GM21619 (cell line): Measurements from ENCODE around the gene HSD17B13.
"Not testable (repeated sequence)": the region's sequence is repeated elsewhere in the genome, so short reads cannot be mapped to it uniquely, and the experiment has no call there.

Experiments used
- ATAC-seq: cut with Tn5 transposase; IDR thresholded peaks from one replicate; pipeline ENCODE4 v1.9.1; 2021; ENCODE audit not compliant: unreplicated experiment

The HSD17B13 gene

GRCh38 chr4:87322754-87323153 is at the start of gene HSD17B13:
Gene HSD17B13, minus strand, starts transcription at chr4:87322882. Its CDS starts 41 bp downstream, at chr4:87322841.
- ATAC-seq = no peak

- ATAC-seq = no peak
Measured at GRCh38 chr4:87370068-87370467, 47.4 kb upstream of the HSD17B13 start.

- no peak for ATAC-seq
Measured at GRCh38 chr4:87366521-87367162, 44.0 kb upstream of the HSD17B13 start.

GRCh38 chr4:87365348-87365747 is 42.7 kb upstream of the HSD17B13 start:
- ATAC-seq = no peak

GRCh38 chr4:87363552-87363951 is 40.9 kb upstream of the HSD17B13 start:
- ATAC-seq = no peak

GRCh38 chr4:87360338-87360935 is 37.8 kb upstream of the HSD17B13 start:
- no peak for ATAC-seq

GRCh38 chr4:87359258-87359657 is 36.6 kb upstream of the HSD17B13 start:
- ATAC-seq = no peak

- ATAC-seq = no peak
Measured at GRCh38 chr4:87356832-87357526, 34.3 kb upstream of the HSD17B13 start.

- no peak for ATAC-seq
Measured at GRCh38 chr4:87354168-87355102, 31.8 kb upstream of the HSD17B13 start.

- peak; percentile 79 for ATAC-seq
Measured at GRCh38 chr4:87353592-87353991, 30.9 kb upstream of the HSD17B13 start.

GRCh38 chr4:87345139-87345538 is 22.5 kb upstream of the HSD17B13 start:
- no peak for ATAC-seq

- ATAC-seq = no peak
Measured at GRCh38 chr4:87342872-87343271, 20.2 kb upstream of the HSD17B13 start.

- not testable (repeated sequence) for ATAC-seq
Measured at GRCh38 chr4:87341954-87342635, 19.4 kb upstream of the HSD17B13 start.

GRCh38 chr4:87339440-87339839 is 16.8 kb upstream of the HSD17B13 start:
- ATAC-seq = no peak

GRCh38 chr4:87337361-87337760 is 14.7 kb upstream of the HSD17B13 start:
- ATAC-seq = no peak

GRCh38 chr4:87333267-87333666 is 10.6 kb upstream of the HSD17B13 start:
- no peak for ATAC-seq

- no peak for ATAC-seq
Measured at GRCh38 chr4:87330761-87331160, 8.1 kb upstream of the HSD17B13 start.

- ATAC-seq = no peak
Measured at GRCh38 chr4:87327136-87327535, 4.5 kb upstream of the HSD17B13 start.

GRCh38 chr4:87326460-87326859 is 3.8 kb upstream of the HSD17B13 start:
- no peak for ATAC-seq

- no peak for ATAC-seq
Measured at GRCh38 chr4:87321888-87322287, 794 bp downstream of the HSD17B13 start.

- ATAC-seq = no peak
Measured at GRCh38 chr4:87317527-87317926, 5.2 kb downstream of the HSD17B13 start.
